GM19099 (cell line): ENCODE measurements around the gene PBOV1.

Source experiments
- POLR2A ChIP-seq: IDR thresholded peaks from 3 replicates; pipeline ENCODE4 v1.6.1; 2011; ENCODE audit warnings: low read depth; ENCODE audit not compliant: insufficient read length; ENCODE audit errors: extremely low read depth

The PBOV1 gene

GRCh38 chr6:138245751-138246150 is 27.5 kb upstream of the PBOV1 start:
- TF ChIP-seq POLR2A: no peak

GRCh38 chr6:138242987-138243592 is 24.8 kb upstream of the PBOV1 start:
- no peak for TF ChIP-seq POLR2A

GRCh38 chr6:138241934-138242333 is 23.6 kb upstream of the PBOV1 start:
- TF ChIP-seq POLR2A: no peak

DNA sequence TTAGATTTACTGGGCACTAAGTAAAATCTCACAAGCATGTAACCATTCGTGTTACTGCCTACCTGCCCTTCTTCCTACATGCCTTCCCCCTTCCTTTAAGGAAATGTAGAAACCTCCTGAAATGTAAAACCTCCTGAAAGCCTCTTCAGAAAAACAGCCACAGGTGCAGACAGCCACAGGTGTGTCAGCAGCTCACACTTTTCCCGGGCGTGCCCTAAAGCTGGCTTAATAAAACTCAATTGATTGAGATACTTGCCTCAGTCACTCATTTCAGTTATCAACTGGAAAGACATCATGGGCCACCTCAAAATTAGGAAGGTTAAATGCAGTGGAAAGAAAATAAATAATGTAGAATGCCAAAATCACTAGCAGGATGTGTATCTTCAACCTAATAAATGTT is 23.1 kb upstream of the PBOV1 start:
- no peak for TF ChIP-seq POLR2A

DNA sequence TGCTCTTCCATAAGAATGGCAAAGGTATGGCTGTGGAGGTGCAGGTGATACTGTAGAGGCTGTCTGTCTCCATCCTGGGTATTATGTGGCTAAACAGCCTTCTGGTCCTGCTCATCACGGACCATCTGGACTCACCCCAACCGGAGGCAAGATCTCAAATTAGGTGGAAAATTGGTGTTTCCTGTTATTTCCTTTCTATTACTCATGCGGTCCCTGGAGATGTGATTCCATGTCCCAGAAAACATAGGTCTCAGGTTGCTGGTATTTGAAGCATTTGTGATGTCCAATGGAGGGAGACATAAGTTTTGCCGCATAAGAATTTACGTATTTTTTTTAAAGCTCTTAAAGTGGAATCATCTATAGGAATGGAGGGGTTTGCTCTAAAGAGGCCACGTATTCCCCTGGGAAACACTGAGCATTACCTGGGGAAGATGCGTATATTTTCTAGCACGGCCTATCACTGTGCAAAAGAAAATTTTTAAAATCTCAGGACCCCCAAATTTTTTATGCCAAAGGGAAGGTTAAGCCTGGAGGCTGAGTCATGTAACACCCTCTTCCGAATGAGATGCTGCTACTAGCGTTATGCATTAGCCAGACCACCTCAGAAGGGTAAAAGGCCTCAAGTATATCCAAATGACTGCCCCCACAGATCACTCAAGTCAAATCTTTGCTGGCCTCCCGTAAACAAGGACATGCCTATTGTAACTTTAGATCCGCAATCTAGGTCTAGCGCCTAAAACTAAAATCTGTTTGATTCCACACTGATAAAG is 22.4 kb upstream of the PBOV1 start:
- no peak for TF ChIP-seq POLR2A

- no peak for TF ChIP-seq POLR2A
Observed at GRCh38 chr6:138239774-138240173, 21.5 kb upstream of the PBOV1 start.

GRCh38 chr6:138238368-138238767 is 20.1 kb upstream of the PBOV1 start:
- TF ChIP-seq POLR2A: no peak

GRCh38 chr6:138237463-138237862 is 19.2 kb upstream of the PBOV1 start:
- no peak for TF ChIP-seq POLR2A

GRCh38 chr6:138235693-138236092 is 17.4 kb upstream of the PBOV1 start:
- TF ChIP-seq POLR2A: no peak

GRCh38 chr6:138235205-138235604 is 16.9 kb upstream of the PBOV1 start:
- no peak for TF ChIP-seq POLR2A

DNA sequence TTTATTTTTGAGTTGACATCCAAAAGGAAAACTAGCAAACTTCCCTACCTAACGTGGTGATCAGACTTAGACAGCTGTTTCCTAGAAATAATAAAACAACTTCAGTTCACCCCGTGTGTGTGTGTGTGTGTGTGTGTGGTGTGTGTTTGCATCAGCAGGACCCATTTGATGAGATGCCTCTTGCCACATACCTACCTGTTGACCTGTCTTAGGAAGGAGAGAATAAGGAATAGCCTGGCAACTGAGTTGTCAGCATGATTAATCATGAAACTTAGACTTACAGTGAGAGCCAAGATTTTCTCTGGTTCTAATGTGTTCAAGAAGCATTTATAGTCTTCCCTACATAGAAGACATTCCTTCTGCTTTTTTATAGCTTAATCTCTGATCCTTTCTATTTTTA is 16.1 kb upstream of the PBOV1 start:
- no peak for TF ChIP-seq POLR2A

DNA sequence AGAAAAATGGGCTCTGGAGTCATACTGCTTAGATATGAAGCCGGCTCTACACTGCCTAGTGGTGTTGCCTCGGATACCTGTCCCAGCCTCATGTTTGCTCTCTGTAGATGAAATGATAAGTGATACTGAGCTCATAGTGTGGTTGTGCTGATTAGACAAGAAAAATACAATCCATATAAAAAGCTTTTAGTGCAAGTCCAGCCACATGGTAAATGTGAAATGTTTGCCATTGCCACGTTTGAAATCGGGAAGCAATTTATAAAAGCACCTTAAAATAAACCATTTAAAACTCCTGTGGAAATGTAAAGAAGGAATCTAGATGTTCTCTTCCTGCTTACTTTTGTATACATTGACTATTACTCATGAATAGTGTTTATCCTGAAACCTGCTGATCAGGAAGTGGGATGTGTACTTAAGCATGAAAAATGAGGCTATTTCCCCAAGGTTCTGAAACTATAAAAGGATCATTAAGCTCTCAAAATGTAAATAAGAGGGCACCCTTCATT is 13.1 kb upstream of the PBOV1 start:
- TF ChIP-seq POLR2A: no peak

DNA sequence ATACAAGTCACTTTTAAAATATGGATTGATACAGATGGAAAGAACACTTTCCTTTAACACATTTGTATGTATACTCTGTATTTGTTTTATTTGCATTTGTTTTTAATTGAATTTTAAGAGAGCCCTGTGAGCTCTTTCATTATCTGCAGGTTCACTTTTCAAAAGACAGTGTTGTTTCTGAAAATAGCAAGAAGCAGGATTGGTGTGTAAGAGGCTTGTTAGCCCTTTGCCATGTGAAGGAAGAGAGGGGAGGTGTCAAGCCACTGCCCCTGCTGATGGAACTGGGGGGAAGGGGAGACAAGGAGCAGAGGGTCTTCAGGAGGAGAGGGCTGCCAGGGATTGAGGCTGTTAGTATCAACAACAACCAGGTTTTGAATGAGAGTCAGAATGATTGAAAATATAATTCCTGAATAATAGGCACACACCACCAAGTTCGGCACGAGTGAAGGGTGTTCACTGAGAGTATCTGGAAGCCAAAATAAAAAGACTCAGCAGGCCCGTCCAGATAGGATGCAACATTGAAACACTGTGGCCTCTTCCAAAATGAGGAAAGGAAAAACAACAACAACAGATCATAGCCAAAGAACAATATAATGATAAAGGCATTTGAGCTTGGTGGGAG is 12.6 kb upstream of the PBOV1 start:
- TF ChIP-seq POLR2A: no peak

DNA sequence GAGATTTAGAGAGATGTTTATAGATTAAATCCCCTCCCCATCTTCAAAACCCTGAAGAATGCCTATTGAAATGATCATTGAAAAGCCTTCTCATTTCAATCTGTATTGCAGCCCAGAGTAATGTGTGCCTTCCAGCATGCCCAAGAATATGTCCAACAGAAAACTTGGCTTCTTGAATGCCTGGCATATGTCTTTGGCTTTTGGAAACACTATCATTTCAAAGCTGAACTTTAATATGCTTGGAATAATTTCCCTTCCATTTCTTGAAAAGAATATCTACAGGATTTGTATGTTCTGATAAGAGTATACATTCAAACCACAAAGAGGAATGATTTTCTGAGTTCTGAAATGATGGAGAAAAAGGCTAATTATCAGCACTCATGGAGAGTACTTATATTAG is 11.9 kb upstream of the PBOV1 start:
- no peak for TF ChIP-seq POLR2A

GRCh38 chr6:138229663-138230179 is 11.4 kb upstream of the PBOV1 start:
- TF ChIP-seq POLR2A: no peak

- no peak for TF ChIP-seq POLR2A
Observed at GRCh38 chr6:138229072-138229471, 10.8 kb upstream of the PBOV1 start.
